ENCODE data around the gene ELMOD1.

ELMOD1 gene

DNA sequence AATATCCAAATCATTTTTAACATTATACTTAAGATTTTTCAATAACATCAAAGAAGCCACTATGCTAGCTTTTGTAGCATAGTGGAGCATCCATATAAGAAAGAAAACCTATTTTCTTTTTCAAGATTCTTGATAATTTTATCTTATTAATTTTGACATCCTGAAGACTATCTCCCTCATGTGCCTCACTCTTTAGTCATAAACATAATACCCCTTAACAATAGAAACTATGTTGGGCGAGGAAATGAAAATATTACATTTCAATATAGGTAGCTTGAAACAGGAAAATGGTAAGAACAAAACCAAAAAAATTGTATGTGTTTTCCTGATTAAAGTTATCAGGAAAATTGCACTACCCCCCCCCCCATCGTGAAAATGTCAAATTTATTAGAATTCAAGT lies 40.1 kb downstream of the ELMOD1 start:
- Histone ChIP-seq H3K27me3 (replicated peaks; ENCODE audit: control insufficient read depth, insufficient read depth, low read length) (no peaks in the 10 kb centered on the region), H3K4me3 (replicated peaks; ENCODE audit: low read depth, low read length) (no peak overlapping the region), H3K36me3 (ENCODE audit: control insufficient read depth, insufficient read depth, low read length) (no peaks in the 10 kb centered on the region)
- TF ChIP-seq, protein P1, sequence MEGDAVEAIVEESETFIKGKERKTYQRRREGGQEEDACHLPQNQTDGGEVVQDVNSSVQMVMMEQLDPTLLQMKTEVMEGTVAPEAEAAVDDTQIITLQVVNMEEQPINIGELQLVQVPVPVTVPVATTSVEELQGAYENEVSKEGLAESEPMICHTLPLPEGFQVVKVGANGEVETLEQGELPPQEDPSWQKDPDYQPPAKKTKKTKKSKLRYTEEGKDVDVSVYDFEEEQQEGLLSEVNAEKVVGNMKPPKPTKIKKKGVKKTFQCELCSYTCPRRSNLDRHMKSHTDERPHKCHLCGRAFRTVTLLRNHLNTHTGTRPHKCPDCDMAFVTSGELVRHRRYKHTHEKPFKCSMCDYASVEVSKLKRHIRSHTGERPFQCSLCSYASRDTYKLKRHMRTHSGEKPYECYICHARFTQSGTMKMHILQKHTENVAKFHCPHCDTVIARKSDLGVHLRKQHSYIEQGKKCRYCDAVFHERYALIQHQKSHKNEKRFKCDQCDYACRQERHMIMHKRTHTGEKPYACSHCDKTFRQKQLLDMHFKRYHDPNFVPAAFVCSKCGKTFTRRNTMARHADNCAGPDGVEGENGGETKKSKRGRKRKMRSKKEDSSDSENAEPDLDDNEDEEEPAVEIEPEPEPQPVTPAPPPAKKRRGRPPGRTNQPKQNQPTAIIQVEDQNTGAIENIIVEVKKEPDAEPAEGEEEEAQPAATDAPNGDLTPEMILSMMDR (IDR thresholded peaks at IDR 0.05; ENCODE audit: insufficient read depth, low read length, poor library complexity, severe bottlenecking), result no peak
- no peak for DNase-seq (ENCODE audit: extremely low read depth, insufficient read length)

- no peaks in the 10 kb centered on the region for H3K27me3 ChIP-seq (replicated peaks; ENCODE audit: control insufficient read depth, insufficient read depth, low read length)
Measured at GRCh38 chr11:107631931-107632330, 41.0 kb downstream of the ELMOD1 start.

DNA sequence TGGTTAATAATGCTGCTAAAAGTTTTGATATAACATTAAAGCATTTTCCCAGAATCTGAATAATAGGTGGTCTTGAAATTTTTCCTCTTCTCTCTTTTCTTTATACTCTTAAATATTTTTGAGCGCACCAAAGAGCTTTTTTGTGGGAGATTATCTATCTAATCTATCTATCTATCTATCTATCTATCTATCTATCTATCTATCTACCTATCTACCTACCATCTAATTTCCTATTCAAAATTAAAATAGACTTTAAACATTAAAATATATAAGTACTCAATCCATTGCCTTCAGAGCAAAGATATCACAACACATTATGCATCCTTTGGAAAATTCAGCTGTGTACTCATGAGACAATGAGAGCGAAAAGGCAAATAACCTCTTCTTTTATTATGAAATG lies 55.8 kb downstream of the ELMOD1 start:
- TF ChIP-seq, protein P1 (IDR thresholded peaks at IDR 0.05; ENCODE audit: insufficient read depth, low read length, poor library complexity, severe bottlenecking), result no peak
- DNase-seq (ENCODE audit: extremely low read depth, insufficient read length), result no peak
- Histone ChIP-seq H3K4me3 (replicated peaks; ENCODE audit: low read depth, low read length) (no peak overlapping the region), H3K36me3 (ENCODE audit: control insufficient read depth, insufficient read depth, low read length) (no peaks in the 10 kb centered on the region), H3K27me3 (replicated peaks; ENCODE audit: control insufficient read depth, insufficient read depth, low read length) (no peaks in the 10 kb centered on the region)

More at GRCh38 chr11:107631931-107632330, 41.0 kb downstream of the ELMOD1 start:
- Histone ChIP-seq H3K36me3 (ENCODE audit: control insufficient read depth, insufficient read depth, low read length) (no peaks in the 10 kb centered on the region), H3K4me3 (replicated peaks; ENCODE audit: low read depth, low read length) (no peak overlapping the region)
- TF ChIP-seq, protein P1 (IDR thresholded peaks at IDR 0.05; ENCODE audit: insufficient read depth, low read length, poor library complexity, severe bottlenecking), result no peak
- DNase-seq (ENCODE audit: extremely low read depth, insufficient read length), result no peak

DNA sequence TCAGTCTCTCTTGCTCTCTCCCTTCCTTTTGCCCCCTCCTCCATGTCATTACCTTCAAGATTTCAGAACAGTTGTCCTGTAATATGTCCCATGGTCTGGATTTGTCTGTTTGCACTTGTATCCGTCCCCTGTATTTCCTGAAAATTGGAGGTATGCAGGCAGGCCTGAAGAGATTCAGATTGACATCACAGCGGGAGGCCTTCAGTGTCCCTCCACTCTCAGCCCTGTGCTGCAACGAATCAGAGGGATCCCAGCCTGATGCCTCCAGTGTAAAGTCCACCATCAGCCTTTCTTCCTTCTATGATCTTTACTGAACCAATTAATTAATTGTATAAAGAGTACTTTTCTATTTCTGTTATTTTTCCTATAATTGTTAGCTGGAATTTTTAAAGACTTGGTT lies 57.3 kb downstream of the ELMOD1 start:
- H3K36me3 ChIP-seq (ENCODE audit: control insufficient read depth, insufficient read depth, low read length), result no peaks in the 10 kb centered on the region

GRCh38 chr11:107651672-107652071 lies 60.7 kb downstream of the ELMOD1 start:
- Histone ChIP-seq H3K27me3 (replicated peaks; ENCODE audit: control insufficient read depth, insufficient read depth, low read length) (no peaks in the 10 kb centered on the region), H3K36me3 (ENCODE audit: control insufficient read depth, insufficient read depth, low read length) (no peaks in the 10 kb centered on the region), H3K4me3 (replicated peaks; ENCODE audit: low read depth, low read length) (no peak overlapping the region)
- DNase-seq (ENCODE audit: extremely low read depth, insufficient read length), result no peak
- TF ChIP-seq, protein P1 (IDR thresholded peaks at IDR 0.05; ENCODE audit: insufficient read depth, low read length, poor library complexity, severe bottlenecking), result no peak

More for the DNA sequence above, 57.3 kb downstream of the ELMOD1 start:
- no peak overlapping the region for H3K4me3 ChIP-seq (replicated peaks; ENCODE audit: low read depth, low read length)
- DNase-seq (ENCODE audit: extremely low read depth, insufficient read length), result no peak
- TF ChIP-seq, protein P1 (IDR thresholded peaks at IDR 0.05; ENCODE audit: insufficient read depth, low read length, poor library complexity, severe bottlenecking), result no peak
- no peaks in the 10 kb centered on the region for H3K27me3 ChIP-seq (replicated peaks; ENCODE audit: control insufficient read depth, insufficient read depth, low read length)

DNA sequence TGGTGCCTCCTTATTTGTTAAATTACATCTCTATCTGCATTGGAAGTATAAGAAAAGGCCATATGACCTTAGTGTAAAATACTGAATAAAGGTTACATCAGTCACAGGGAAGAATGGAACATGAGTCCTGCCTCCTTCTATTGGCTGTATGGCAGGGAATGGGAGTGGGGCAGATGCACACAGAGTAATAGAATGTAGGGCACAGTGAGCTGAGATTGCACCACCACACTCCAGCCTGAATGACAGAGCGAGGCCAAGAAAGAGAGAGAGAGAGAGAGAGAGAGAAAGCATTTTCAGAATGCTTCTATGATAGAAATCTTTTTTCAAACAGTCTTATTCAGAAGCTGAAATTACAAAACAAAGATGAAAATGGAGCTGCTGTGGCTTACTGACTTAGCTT lies 62.1 kb downstream of the ELMOD1 start:
- TF ChIP-seq, protein P1 (IDR thresholded peaks at IDR 0.05; ENCODE audit: insufficient read depth, low read length, poor library complexity, severe bottlenecking), result no peak
- DNase-seq (ENCODE audit: extremely low read depth, insufficient read length), result no peak
- H3K4me3 ChIP-seq (replicated peaks; ENCODE audit: low read depth, low read length), result no peak overlapping the region
- no peaks in the 10 kb centered on the region for H3K27me3 ChIP-seq (replicated peaks; ENCODE audit: control insufficient read depth, insufficient read depth, low read length)
- H3K36me3 ChIP-seq (ENCODE audit: control insufficient read depth, insufficient read depth, low read length), result no peaks in the 10 kb centered on the region
